Neural progenitor cell (in vitro differentiated cells): Measurements from ENCODE around the gene SPATA46. TPM values are rescaled to one million over a fixed set of nuclear protein-coding genes. Genes with fewer than 3 reads are reported as not detected.

ENCODE experiments used
- DNase-seq: peaks from one replicate; pipeline ENCODE4 v3.0.0-alpha.2; 2016; ENCODE audit warnings: low spot score
- H2AFZ ChIP-seq: fragments of 200-600 bp; sonication (generic); replicated peaks from 2 replicates; pipeline ENCODE4 v1.6.1; 2016; ENCODE audit warnings: antibody characterized with exemption
- H3F3A ChIP-seq: fragments of 200-600 bp; sonication (generic); 2 replicates; pipeline ENCODE4 v1.6.1; 2016; ENCODE audit warnings: antibody characterized with exemption, low read depth
- H3K27ac ChIP-seq: fragments of 200-600 bp; sonication (generic); 2 replicates; pipeline ENCODE4 v1.5.1; 2016; ENCODE audit warnings: mild to moderate bottlenecking
- H3K27me3 ChIP-seq: fragments of 200-600 bp; sonication (generic); 2 replicates; pipeline ENCODE4 v1.6.1; 2016; ENCODE audit warnings: mild to moderate bottlenecking, moderate library complexity
- H3K36me3 ChIP-seq: fragments of 200-600 bp; sonication (generic); 2 replicates; pipeline ENCODE4 v1.5.1; 2016
- H3K4me1 ChIP-seq: fragments of 200-600 bp; sonication (generic); 2 replicates; pipeline ENCODE4 v1.6.1; 2016; ENCODE audit warnings: mixed run types
- H3K4me2 ChIP-seq: fragments of 200-600 bp; sonication (generic); 2 replicates; pipeline ENCODE4 v1.6.1; 2016
- H3K4me3 ChIP-seq: fragments of 200-600 bp; sonication (generic); 2 replicates; pipeline ENCODE4 v1.5.1; 2016
- H3K79me2 ChIP-seq: fragments of 200-600 bp; sonication (generic); 2 replicates; pipeline ENCODE4 v1.6.1; 2016; ENCODE audit warnings: low read depth
- H3K9ac ChIP-seq: fragments of 200-600 bp; sonication (generic); 2 replicates; pipeline ENCODE4 v1.6.1; 2016
- H3K9me3 ChIP-seq: fragments of 200-600 bp; sonication (generic); 2 replicates; pipeline ENCODE4 v1.5.1; 2016; ENCODE audit warnings: low read depth
- H4K20me1 ChIP-seq: fragments of 200-600 bp; sonication (generic); 2 replicates; pipeline ENCODE4 v1.6.1; 2016; ENCODE audit warnings: low read depth
- H3K27ac Mint-ChIP-seq: 3 replicates; pipeline ENCODE4 v1.8.0; 2021; ENCODE audit warnings: mixed read lengths
- H3K27me3 Mint-ChIP-seq: 2 replicates; pipeline ENCODE4 v1.8.0; 2022; ENCODE audit warnings: low read depth, mild to moderate bottlenecking, inconsistent platforms, moderate library complexity, mixed read lengths; ENCODE audit not compliant: insufficient read depth
- H3K36me3 Mint-ChIP-seq: 3 replicates; pipeline ENCODE4 v1.8.0; 2021; ENCODE audit warnings: mixed read lengths
- H3K4me1 Mint-ChIP-seq: 3 replicates; pipeline ENCODE4 v1.8.0; 2021; ENCODE audit warnings: mixed read lengths
- H3K4me3 Mint-ChIP-seq: 3 replicates; pipeline ENCODE4 v1.8.0; 2021; ENCODE audit warnings: mild to moderate bottlenecking, moderate library complexity, mixed read lengths
- H3K9me3 Mint-ChIP-seq: 3 replicates; pipeline ENCODE4 v1.8.0; 2020; ENCODE audit warnings: mixed read lengths
- EZH2 ChIP-seq: fragments of 200-600 bp; sonication (generic); IDR thresholded peaks from 2 replicates; pipeline ENCODE4 v1.6.1; 2017; ENCODE audit warnings: antibody characterized with exemption, mild to moderate bottlenecking, moderate library complexity
- EZH2phosphoT487 ChIP-seq: fragments of 200-600 bp; sonication (generic); IDR thresholded peaks from 2 replicates; pipeline ENCODE4 v1.6.1; 2017; ENCODE audit warnings: antibody characterized with exemption
- total RNA-seq: library from RNA; depleted of rRNA; stranded (reverse); fragments of >200 nt; gene quantifications from 2 replicates; pipeline ENCODE4 v1.2.3, GENCODE V29; 2015; ENCODE audit warnings: low replicate concordance
- TF ChIP-seq, protein P1 (sequence below): fragments of 200-600 bp; sonication (generic); IDR thresholded peaks from 2 replicates; pipeline ENCODE4 v1.5.1; 2017; ENCODE audit warnings: antibody characterized with exemption, mild to moderate bottlenecking

The SPATA46 gene
- total RNA-seq, 1 donor from 2014 or later = not detected

DNA sequence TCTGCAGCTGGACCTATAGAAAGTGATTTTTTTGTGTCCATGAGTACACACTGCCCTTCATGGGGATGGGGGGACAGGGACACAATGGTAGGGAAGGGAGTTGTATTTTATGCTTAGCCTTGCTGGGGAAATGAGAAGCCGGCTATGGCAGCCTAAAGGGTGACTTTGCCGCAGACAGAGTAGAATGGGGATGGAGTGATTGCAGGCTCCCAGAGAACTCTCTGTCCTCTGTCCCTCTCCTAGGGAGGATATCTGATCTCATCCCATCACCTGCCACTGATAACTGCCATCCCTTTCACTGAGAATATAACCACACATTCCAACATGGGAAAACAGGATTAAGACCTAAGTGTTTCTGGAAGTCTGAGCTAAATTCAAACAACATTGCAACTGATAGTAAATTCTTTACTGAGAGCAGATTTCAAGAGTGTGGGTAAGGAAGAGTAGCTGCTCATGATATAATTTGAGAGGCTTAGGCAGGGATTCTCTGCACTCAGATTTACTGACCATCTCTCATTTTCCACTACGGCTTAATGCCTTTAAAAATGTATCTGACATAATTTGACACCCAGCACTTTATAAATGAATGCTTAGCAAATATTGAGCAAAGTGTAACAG lies 21.4 kb upstream of the SPATA46 start:
- Mint-ChIP-seq H3K27ac (no peak overlapping the region), H3K36me3 (peaks cover 7% of the 10 kb centered on the region), H3K27me3 (peaks cover 6% of the 10 kb centered on the region), H3K4me1 (peaks cover 42% of the 10 kb centered on the region), H3K9me3 (peaks cover 14% of the 10 kb centered on the region), H3K4me3 (no peak overlapping the region)
- Histone ChIP-seq H3K36me3 (no peaks in the 10 kb centered on the region), H3F3A (peaks cover 11% of the 10 kb centered on the region), H3K9ac (no peak overlapping the region), H3K4me3 (no peak overlapping the region), H3K27ac (no peak overlapping the region), H4K20me1 (no peaks in the 10 kb centered on the region), H2AFZ (no peak overlapping the region), H3K79me2 (no peaks in the 10 kb centered on the region), H3K4me1 (peaks cover 25% of the 10 kb centered on the region), H3K4me2 (no peak overlapping the region), H3K9me3 (no peaks in the 10 kb centered on the region), H3K27me3 (no peaks in the 10 kb centered on the region)
- TF ChIP-seq, protein P1, sequence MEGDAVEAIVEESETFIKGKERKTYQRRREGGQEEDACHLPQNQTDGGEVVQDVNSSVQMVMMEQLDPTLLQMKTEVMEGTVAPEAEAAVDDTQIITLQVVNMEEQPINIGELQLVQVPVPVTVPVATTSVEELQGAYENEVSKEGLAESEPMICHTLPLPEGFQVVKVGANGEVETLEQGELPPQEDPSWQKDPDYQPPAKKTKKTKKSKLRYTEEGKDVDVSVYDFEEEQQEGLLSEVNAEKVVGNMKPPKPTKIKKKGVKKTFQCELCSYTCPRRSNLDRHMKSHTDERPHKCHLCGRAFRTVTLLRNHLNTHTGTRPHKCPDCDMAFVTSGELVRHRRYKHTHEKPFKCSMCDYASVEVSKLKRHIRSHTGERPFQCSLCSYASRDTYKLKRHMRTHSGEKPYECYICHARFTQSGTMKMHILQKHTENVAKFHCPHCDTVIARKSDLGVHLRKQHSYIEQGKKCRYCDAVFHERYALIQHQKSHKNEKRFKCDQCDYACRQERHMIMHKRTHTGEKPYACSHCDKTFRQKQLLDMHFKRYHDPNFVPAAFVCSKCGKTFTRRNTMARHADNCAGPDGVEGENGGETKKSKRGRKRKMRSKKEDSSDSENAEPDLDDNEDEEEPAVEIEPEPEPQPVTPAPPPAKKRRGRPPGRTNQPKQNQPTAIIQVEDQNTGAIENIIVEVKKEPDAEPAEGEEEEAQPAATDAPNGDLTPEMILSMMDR = no peak
- TF ChIP-seq EZH2phosphoT487 (no peak), EZH2 (no peak)
- no peak for DNase-seq

DNA sequence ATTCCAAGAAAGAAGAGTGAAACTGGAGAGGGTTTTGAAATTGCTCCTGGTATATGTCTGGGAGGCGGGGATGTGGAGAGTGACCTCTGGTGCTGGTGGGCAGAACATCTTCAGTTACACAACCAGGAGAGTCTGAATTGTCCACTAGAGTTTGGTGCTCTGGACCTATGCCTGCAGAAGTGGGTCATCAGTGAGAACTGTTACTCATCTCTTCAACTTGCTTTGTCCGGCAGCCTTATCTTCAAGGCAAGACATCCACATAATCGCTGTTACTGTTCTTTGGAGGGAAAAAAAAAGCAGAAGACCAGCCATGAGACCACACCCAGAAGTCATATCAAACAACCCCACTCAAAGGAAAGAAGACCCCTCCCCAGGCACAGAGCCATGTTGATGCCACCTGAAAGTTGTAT lies 20.4 kb upstream of the SPATA46 start:
- H3K36me3 ChIP-seq = no peaks in the 10 kb centered on the region
- peaks cover 5% of the 10 kb centered on the region for H3K36me3 Mint-ChIP-seq
- H3K27ac Mint-ChIP-seq = peak overlapping the region; percentile 63
- no peak overlapping the region for H3K4me2 ChIP-seq
- peaks cover 33% of the 10 kb centered on the region for H3K4me1 ChIP-seq
- H3K4me3 Mint-ChIP-seq = no peak overlapping the region
- no peak overlapping the region for H2AFZ ChIP-seq
- H3K9me3 Mint-ChIP-seq = peaks cover 11% of the 10 kb centered on the region
- no peak overlapping the region for H3K4me3 ChIP-seq
- H3K9me3 ChIP-seq = no peaks in the 10 kb centered on the region
- DNase-seq = no peak
- H3K27me3 Mint-ChIP-seq = peaks cover 6% of the 10 kb centered on the region
- no peaks in the 10 kb centered on the region for H4K20me1 ChIP-seq
- no peak overlapping the region for H3K9ac ChIP-seq
- TF ChIP-seq EZH2 (no peak), EZH2phosphoT487 (no peak)
- TF ChIP-seq, protein P1 = no peak
- no peak overlapping the region for H3K27ac ChIP-seq
- H3K79me2 ChIP-seq = no peaks in the 10 kb centered on the region
- H3K4me1 Mint-ChIP-seq = peaks cover 42% of the 10 kb centered on the region
- H3F3A ChIP-seq = peaks cover 21% of the 10 kb centered on the region
- H3K27me3 ChIP-seq = no peaks in the 10 kb centered on the region

DNA sequence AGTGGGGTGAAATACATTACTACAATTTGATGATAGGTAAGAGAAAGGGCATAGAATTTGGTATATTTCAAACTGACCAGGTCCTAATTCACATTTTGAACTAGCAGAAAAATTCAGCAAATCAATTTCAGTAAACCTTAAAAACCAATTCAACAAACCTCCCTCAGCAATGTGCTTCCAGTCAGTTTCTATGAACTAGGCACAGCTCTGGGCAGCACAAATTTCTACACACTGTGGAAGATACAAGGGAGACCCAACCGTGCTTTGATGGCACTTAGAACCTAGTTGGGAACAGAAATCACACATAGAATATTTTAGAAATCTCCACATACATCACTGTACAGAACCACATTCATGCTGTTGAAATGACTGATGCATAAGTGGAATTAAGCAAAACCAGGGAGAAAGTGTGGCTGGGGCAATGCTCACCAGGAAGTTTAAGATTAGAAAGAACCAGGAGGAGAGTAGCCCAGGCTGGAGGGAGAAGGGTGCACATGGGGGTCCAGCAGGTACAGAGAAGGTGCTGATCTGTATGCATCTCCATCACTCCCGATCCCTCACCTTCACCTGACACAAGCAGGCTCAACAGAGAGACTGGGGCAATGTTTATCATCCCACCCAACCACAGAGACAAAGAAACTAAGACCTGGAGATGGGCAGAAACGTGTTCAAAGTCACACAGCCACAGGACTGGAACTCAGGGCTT lies 19.7 kb upstream of the SPATA46 start:
- TF ChIP-seq EZH2 (no peak), EZH2phosphoT487 (no peak)
- TF ChIP-seq, protein P1 = no peak
- peak overlapping the region; percentile 14 for H3K27ac Mint-ChIP-seq
- H3K36me3 ChIP-seq = no peaks in the 10 kb centered on the region
- H3K4me1 ChIP-seq = peaks cover 38% of the 10 kb centered on the region
- no peak overlapping the region for H3K4me3 ChIP-seq
- no peak overlapping the region for H3K4me2 ChIP-seq
- H3K36me3 Mint-ChIP-seq = peaks cover 5% of the 10 kb centered on the region
- no peaks in the 10 kb centered on the region for H3K79me2 ChIP-seq
- peaks cover 43% of the 10 kb centered on the region for H3K4me1 Mint-ChIP-seq
- H3K9me3 Mint-ChIP-seq = peaks cover 11% of the 10 kb centered on the region
- H3K27me3 Mint-ChIP-seq = peaks cover 8% of the 10 kb centered on the region
- no peak overlapping the region for H2AFZ ChIP-seq
- H3K9ac ChIP-seq = no peak overlapping the region
- no peak overlapping the region for H3K4me3 Mint-ChIP-seq
- H3K27me3 ChIP-seq = no peaks in the 10 kb centered on the region
- no peak overlapping the region for H3K27ac ChIP-seq
- no peaks in the 10 kb centered on the region for H3K9me3 ChIP-seq
- H4K20me1 ChIP-seq = no peaks in the 10 kb centered on the region
- peaks cover 28% of the 10 kb centered on the region for H3F3A ChIP-seq
- DNase-seq = no peak
